Stimulated activated CD4-positive, alpha-beta T cell treated with anti-CD3 and anti-CD28 coated beads, Interleukin-1b, Interleukin-23, amount 100 ng/mL, for 24 hours (primary cell): ENCODE results near the gene TTC28.

Experiments
- DNase-seq, 4 experiments: peaks; one replicate each; pipeline ENCODE4 v3.0.0-alpha.2; 2020; ENCODE audit warnings: low read depth in 4 of 4, low spot score in 1 of 4

Gene TTC28

DNA sequence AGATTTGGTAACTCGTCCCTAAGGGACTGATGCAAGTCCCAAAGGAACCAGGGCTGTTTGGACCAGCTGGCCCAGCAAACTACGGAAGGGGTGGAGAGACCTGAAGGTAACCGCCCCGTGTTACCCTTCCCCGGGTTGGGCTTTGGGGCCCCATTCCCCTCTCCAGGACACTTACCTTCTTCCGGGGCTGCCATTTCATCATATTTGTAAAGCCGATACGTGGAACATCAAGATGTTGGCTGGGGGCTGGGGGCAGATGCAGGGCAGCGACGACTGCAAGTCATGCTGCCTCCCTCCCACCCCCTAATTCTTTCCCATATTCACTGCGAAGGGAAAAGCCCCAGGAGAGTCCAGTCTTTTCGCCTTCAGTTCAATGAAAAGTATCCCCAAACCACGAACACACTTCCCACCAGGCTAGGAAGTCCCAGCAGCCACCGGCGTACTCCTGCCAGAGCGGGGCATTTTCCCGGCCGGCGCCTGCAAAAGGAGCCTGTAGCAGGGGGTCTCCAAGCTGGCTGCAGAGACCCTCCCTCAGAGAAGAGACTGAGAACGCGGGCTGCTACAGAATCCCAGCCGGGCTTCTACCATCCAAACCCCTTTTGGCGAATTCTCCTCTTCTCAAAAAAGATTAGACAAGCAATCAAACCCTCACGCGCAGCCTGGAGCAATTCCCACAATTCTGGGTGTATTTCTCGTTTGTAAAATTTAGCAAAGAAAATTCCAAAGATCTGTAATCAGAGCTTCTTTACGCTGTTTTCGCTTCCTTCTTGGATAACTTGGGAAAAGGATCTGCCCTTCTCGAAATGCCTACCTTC lies 236.7 kb downstream of the TTC28 start:
- peak in 2 of 4 experiments; percentile 2 to 7 for DNase-seq

- DNase-seq: peak in 3 of 4 experiments; percentile 26 to 59 (median 54)
Observed at GRCh38 chr22:28442264-28442710, 237.4 kb downstream of the TTC28 start.

- DNase-seq: no peak
Observed at GRCh38 chr22:28441720-28442263, 237.8 kb downstream of the TTC28 start.

DNA sequence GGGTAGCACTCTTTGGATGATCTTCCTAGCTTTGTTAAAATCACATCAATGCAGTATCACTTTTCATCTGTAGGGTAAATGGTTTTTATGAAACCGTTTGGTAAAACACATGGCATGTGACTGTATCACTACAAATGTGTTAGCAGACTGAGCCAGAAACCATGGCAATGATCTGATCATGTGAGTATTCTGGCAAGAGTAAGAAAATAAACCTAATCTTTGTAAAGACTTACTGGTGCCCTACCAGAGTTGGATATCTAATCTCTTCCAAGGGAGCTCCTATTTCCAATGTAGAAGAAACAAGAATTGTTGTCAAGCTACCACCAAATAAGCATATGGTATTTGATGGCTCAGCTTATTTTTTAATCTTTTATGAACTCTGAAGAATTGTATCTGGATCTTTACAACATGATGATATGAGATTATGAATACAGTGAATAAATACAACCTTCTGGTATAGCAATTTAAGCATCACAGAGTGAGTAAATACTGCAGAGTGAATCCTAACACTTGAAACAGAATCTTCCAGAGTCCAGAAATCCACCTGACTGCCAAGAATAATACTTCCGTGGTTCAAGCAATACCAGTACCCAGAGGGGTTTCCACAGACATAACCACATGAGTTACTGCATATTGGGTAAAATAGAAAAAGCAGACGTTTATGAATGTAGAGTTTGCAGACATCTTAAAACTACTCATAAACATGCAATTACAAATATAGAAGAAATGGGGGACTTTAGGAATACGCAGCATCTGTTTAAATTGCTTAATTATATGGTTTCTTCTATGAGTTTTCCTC lies 238.8 kb downstream of the TTC28 start:
- DNase-seq: no peak

- DNase-seq: no peak
Observed at GRCh38 chr22:28438183-28438768, 241.4 kb downstream of the TTC28 start.

DNA sequence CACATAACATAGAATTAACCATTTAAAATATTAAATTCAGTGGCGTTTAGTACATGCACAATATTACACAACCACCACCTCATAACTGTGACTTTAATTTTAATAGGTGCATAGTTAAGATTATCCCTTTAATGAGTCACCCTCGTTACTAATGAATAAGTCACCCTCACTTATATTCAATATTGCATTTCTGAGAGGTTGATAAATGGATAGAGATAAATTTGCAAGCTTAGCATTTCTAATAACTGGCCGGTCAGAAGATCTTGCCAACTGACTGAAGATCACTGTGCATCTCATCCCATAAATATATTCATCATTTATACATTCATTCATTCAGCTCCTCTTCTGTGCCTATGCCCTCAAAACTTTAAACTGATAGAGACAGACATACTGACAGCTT lies 243.7 kb downstream of the TTC28 start:
- no peak for DNase-seq

GRCh38 chr22:28435140-28435768 lies 244.4 kb downstream of the TTC28 start:
- DNase-seq: no peak

GRCh38 chr22:28430466-28431025 lies 249.1 kb downstream of the TTC28 start:
- DNase-seq: no peak

DNA sequence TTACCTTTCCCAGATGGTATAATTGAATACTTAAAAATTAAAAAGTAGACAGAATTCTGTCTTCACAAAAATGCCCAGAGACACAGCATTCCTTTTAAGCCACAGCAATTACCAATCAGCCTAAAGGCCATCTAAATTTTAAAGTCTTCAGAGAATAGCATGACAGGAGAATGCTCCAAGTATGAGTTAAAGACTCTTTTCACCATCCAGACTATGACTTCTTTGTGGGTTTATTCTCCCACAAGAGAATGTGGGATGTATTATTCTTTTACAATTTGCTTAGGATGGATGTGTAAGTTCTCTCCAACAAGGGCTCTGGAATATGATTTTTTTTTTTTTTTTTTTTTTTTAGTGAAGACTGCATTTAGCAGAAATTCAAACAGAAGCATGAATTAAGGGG lies 249.9 kb downstream of the TTC28 start:
- no peak for DNase-seq

- no peak for DNase-seq
Observed at GRCh38 chr22:28428271-28428670, 251.4 kb downstream of the TTC28 start.

- no peak for DNase-seq
Observed at GRCh38 chr22:28426346-28427132, 253.1 kb downstream of the TTC28 start.

GRCh38 chr22:28425211-28425610 lies 254.4 kb downstream of the TTC28 start:
- DNase-seq: no peak

- no peak for DNase-seq
Observed at GRCh38 chr22:28424427-28425080, 255.1 kb downstream of the TTC28 start.

- no peak for DNase-seq
Observed at GRCh38 chr22:28419919-28420318, 259.7 kb downstream of the TTC28 start.

- no peak for DNase-seq
Observed at GRCh38 chr22:28418008-28418407, 261.6 kb downstream of the TTC28 start.

DNA sequence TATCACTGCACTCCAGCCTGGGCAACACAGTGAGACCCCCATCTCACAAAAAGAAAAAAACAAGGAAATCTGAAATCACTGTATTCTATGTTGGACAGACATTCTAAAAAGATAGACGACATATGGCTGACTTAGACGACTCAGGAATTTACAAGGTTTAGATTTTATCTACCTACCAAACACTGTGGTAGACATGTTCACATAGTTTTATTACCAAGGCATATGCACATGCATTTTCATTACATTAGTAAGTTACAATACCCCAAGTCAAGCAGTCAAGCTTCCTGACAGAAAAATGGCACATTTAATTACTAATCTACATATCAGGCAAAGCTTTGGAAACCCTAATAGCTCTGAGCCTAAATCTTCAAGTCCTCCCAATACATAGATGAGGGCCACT lies 262.2 kb downstream of the TTC28 start:
- DNase-seq: no peak

DNA sequence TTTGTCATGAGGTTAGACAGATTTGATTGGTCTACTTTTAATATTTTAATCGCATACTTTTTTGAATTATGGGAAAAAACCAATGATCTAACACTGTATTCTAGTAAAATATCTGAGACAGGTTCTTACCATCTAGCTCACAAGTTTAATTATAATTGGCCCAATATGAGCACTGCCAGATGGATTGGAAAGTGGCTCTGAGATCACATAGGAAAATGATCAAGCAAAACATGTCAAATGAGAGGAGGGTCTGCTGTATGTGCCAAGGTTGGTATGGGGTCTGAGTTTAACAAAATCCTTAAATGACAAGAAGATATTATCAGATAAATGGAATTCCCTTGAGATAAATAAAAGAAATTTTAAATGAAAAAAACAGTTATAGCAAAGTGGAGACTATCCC lies 264.7 kb downstream of the TTC28 start:
- DNase-seq: no peak

GRCh38 chr22:28413612-28414399 lies 265.8 kb downstream of the TTC28 start:
- no peak for DNase-seq

DNA sequence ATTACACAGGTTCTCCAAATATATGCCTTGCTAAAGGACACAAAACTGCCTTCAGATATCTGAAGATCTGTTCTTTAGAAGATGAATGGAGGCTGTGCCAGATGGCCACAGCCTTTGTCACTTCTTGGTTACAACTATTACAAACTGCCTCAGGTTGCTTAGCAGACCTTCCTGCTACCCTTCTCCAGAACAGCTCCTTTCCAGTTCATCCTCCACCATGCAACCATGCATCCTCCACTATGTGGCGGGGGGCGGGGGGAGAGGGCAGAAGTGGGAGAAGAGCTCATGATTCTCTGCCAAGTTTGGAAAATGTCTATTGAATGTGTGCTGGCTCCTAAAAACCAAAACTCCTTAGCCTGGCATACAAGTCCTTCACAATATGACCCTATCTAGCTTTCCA lies 267.5 kb downstream of the TTC28 start:
- no peak for DNase-seq
